B cell (primary cell): ENCODE results near the gene CRYBA1.

Experiments
- EZH2 ChIP-seq: IDR thresholded peaks from 2 replicates; pipeline ENCODE4 v1.6.1; 2012; ENCODE audit warnings: borderline replicate concordance, low read depth, mild to moderate bottlenecking, moderate library complexity, low read length; ENCODE audit not compliant: insufficient read depth, poor library complexity, severe bottlenecking
- TF ChIP-seq, protein P1 (sequence below): fragments of 200-600 bp; IDR thresholded peaks from one replicate; pipeline ENCODE4 v1.8.0; 2022; ENCODE audit warnings: antibody characterized with exemption, mild to moderate bottlenecking

DNA sequence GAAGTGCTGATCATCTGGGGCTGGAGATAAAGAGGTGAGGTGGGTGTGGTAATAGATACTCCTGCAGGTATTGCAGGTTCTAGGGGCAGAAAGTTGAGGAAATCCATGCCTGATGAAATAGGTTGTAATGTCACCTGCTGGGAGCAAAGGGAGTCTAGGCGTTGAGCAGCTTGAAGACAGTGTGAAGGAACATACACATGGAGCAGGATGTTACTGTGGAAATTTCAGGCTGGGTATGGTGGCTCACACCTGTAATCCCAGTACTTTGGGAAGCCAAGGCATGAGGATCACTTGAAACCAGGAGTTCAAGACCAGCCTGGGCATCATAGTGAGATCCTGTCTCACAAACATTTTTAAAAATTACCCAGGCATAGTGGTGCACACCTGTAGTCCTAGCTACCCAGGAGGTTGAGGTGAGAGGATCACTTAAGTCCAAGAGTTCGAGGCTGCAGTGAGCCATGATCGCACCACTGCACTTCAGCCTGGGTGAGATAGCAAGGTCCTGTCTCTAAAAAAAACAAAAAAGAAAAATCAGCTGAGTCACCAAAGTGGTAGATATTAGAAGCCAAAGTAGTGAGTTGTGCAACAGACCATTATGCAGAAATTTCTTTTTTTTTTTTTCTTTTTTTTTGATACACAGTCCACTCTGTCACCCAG, 9.1 kb upstream of the CRYBA1 start:
- TF ChIP-seq, protein P1, sequence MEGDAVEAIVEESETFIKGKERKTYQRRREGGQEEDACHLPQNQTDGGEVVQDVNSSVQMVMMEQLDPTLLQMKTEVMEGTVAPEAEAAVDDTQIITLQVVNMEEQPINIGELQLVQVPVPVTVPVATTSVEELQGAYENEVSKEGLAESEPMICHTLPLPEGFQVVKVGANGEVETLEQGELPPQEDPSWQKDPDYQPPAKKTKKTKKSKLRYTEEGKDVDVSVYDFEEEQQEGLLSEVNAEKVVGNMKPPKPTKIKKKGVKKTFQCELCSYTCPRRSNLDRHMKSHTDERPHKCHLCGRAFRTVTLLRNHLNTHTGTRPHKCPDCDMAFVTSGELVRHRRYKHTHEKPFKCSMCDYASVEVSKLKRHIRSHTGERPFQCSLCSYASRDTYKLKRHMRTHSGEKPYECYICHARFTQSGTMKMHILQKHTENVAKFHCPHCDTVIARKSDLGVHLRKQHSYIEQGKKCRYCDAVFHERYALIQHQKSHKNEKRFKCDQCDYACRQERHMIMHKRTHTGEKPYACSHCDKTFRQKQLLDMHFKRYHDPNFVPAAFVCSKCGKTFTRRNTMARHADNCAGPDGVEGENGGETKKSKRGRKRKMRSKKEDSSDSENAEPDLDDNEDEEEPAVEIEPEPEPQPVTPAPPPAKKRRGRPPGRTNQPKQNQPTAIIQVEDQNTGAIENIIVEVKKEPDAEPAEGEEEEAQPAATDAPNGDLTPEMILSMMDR: no peak
- no peak for TF ChIP-seq EZH2
